SK-N-SH treated with all-trans-retinoic acid at 6 μM for 48 hours (cell line): Measurements from ENCODE around the gene CDC42SE1.

Source experiments
- ARNTL ChIP-seq: fragments of 450-650 bp; formaldehyde crosslinking; IDR thresholded peaks from 2 replicates; pipeline ENCODE4 v1.5.0; 2020; ENCODE audit warnings: low read depth, mild to moderate bottlenecking, moderate library complexity, borderline replicate concordance
- CSDC2 ChIP-seq: fragments of 250-450 bp; sonication (Bioruptor Pico); IDR thresholded peaks from 2 replicates; pipeline ENCODE4 v1.5.0; 2020; ENCODE audit warnings: mild to moderate bottlenecking, moderate library complexity
- OSR1 ChIP-seq: fragments of 250-450 bp; sonication (Bioruptor Pico); IDR thresholded peaks from 2 replicates; pipeline ENCODE4 v1.8.0; 2022; ENCODE audit warnings: moderate library complexity, mild to moderate bottlenecking, inconsistent platforms
- RARB ChIP-seq: fragments of 250-450 bp; sonication (Bioruptor Pico); IDR thresholded peaks from 2 replicates; pipeline ENCODE4 v1.8.0; 2021; ENCODE audit warnings: mild to moderate bottlenecking, moderate library complexity
- TCF4 ChIP-seq: fragments of 250-450 bp; sonication (Bioruptor Pico); IDR thresholded peaks from 2 replicates; pipeline ENCODE4 v1.8.0; 2021; ENCODE audit warnings: mild to moderate bottlenecking, moderate library complexity, borderline replicate concordance
- ZFP3 ChIP-seq: fragments of 250-450 bp; sonication (Bioruptor Pico); IDR thresholded peaks from 2 replicates; pipeline ENCODE4 v1.5.0; 2020; ENCODE audit warnings: mild to moderate bottlenecking, moderate library complexity
- ZFP30 ChIP-seq: fragments of 450-650 bp; formaldehyde crosslinking; IDR thresholded peaks from 2 replicates; pipeline ENCODE4 v1.5.0; 2022; ENCODE audit warnings: mild to moderate bottlenecking, moderate library complexity
- ZNF8 ChIP-seq: fragments of 450-650 bp; formaldehyde crosslinking; IDR thresholded peaks from 2 replicates; pipeline ENCODE4 v1.5.0; 2020; ENCODE audit warnings: mild to moderate bottlenecking, moderate library complexity
- TF ChIP-seq, protein P1 (sequence below): fragments of 250-450 bp; sonication (Bioruptor Pico); IDR thresholded peaks from 2 replicates; pipeline ENCODE4 v1.5.0; 2020; ENCODE audit warnings: mild to moderate bottlenecking, moderate library complexity
- TF ChIP-seq, protein P2 (sequence below): fragments of 250-450 bp; sonication (Bioruptor Pico); IDR thresholded peaks from 2 replicates; pipeline ENCODE4 v1.8.0; 2021; ENCODE audit warnings: low read depth, mild to moderate bottlenecking, moderate library complexity, borderline replicate concordance

DNA sequence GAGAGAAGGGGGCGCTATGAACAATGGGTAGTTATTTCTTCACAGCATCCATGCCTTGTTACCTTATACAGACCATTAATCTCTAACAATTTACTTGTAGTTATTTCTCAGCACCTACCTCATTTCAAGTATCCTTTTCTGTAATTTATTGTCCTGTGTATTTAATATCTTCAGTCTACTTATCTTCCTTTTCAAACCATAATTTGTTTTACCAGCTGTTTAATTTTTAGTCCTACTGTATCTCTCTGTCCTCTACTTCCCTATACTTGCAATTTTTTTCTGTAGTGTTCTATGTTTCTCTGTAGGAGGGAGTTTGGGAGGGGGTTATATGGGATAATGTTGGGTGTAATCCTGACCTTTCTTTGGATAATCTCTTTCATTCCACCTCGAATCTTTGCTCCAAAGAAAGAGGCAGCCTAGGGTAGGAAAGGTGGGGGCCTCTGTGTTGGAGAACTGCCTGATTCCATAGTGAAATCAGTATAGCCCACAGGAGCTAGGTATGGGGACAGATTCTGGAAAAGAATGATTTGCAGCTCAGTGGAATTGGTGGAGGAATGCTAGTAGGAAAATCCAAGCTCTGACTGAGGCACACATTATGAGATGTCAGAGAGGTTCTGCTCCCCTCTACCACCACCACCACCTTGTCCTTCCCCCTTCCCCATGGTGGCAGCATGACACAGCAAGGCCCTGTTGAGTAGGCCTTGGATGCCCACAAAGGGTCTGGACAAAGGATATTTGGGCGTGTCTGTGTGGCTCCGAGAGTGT is 1.4 kb upstream of the CDC42SE1 start:
- TF ChIP-seq RARB (CRISPR knock-in tag), result no peak
- TF ChIP-seq ZFP3 (CRISPR knock-in tag), result no peak
- no peak for TF ChIP-seq CSDC2 (CRISPR knock-in tag)
- TF ChIP-seq TCF4 (CRISPR knock-in tag), result no peak
- TF ChIP-seq OSR1 (CRISPR knock-in tag), result no peak
- TF ChIP-seq ZFP30 (CRISPR knock-in tag), result no peak
- TF ChIP-seq ZNF8 (CRISPR knock-in tag), result no peak
- TF ChIP-seq ARNTL (CRISPR knock-in tag), result no peak
- TF ChIP-seq, protein P1, sequence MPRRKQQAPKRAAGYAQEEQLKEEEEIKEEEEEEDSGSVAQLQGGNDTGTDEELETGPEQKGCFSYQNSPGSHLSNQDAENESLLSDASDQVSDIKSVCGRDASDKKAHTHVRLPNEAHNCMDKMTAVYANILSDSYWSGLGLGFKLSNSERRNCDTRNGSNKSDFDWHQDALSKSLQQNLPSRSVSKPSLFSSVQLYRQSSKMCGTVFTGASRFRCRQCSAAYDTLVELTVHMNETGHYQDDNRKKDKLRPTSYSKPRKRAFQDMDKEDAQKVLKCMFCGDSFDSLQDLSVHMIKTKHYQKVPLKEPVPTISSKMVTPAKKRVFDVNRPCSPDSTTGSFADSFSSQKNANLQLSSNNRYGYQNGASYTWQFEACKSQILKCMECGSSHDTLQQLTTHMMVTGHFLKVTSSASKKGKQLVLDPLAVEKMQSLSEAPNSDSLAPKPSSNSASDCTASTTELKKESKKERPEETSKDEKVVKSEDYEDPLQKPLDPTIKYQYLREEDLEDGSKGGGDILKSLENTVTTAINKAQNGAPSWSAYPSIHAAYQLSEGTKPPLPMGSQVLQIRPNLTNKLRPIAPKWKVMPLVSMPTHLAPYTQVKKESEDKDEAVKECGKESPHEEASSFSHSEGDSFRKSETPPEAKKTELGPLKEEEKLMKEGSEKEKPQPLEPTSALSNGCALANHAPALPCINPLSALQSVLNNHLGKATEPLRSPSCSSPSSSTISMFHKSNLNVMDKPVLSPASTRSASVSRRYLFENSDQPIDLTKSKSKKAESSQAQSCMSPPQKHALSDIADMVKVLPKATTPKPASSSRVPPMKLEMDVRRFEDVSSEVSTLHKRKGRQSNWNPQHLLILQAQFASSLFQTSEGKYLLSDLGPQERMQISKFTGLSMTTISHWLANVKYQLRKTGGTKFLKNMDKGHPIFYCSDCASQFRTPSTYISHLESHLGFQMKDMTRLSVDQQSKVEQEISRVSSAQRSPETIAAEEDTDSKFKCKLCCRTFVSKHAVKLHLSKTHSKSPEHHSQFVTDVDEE (CRISPR knock-in tag), result no peak
- TF ChIP-seq, protein P2, sequence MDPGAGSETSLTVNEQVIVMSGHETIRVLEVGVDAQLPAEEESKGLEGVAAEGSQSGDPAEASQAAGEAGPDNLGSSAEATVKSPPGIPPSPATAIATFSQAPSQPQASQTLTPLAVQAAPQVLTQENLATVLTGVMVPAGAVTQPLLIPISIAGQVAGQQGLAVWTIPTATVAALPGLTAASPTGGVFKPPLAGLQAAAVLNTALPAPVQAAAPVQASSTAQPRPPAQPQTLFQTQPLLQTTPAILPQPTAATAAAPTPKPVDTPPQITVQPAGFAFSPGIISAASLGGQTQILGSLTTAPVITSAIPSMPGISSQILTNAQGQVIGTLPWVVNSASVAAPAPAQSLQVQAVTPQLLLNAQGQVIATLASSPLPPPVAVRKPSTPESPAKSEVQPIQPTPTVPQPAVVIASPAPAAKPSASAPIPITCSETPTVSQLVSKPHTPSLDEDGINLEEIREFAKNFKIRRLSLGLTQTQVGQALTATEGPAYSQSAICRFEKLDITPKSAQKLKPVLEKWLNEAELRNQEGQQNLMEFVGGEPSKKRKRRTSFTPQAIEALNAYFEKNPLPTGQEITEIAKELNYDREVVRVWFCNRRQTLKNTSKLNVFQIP, result no peak
